Hypothalamus (tissue), 51 donors: ENCODE measurements around the gene RHBDL3.
"Not testable (repeated sequence)": the region's sequence is repeated elsewhere in the genome, so short reads cannot be mapped to it uniquely, and the experiment has no call there.

Experiments
- DNase-seq, 51 donors: peaks; one replicate each; lab custom pipeline; 2025; lab: John Stamatoyannopoulos, UW

Gene RHBDL3

GRCh38 chr17:32319548-32319905 is 53.9 kb downstream of the RHBDL3 start:
- peak in 43 of 51 donors; percentile 6 to 77 (median 42) for DNase-seq

DNA sequence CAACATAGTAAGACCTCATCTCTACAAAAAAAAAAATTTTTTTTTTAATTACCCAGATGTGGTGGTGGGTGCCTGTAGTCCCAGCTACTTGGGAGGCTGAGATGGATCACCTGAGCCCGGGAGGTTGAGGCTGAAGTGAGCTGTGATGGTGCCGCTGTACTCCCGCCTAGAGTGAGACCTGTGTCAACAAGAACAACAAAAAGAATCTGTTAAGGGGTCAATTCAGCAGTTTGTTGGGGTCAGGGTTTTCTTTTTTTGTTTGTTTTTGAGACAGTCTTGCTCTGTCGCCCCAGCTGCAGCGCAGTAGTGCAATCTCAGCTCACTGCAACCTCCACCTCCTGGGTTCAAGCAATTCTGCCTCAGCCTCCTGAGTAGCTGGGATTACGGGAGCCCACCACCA is 54.4 kb downstream of the RHBDL3 start:
- DNase-seq, result not testable (repeated sequence)

DNA sequence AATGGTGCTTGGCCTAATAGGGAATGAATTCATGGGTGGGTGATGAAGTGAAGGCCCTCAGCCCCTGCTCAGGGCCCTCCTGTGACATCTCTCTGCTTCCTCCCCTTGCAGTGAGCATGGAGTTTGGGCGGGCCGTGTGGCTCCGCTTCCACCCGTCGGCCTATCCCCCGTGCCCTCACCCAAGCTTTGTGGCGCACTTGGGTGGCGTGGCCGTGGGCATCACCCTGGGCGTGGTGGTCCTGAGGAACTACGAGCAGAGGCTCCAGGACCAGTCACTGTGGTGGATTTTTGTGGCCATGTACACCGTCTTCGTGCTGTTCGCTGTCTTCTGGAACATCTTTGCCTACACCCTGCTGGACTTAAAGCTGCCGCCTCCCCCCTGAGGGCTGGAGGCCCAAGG is 55.2 kb downstream of the RHBDL3 start:
- no peak for DNase-seq

DNA sequence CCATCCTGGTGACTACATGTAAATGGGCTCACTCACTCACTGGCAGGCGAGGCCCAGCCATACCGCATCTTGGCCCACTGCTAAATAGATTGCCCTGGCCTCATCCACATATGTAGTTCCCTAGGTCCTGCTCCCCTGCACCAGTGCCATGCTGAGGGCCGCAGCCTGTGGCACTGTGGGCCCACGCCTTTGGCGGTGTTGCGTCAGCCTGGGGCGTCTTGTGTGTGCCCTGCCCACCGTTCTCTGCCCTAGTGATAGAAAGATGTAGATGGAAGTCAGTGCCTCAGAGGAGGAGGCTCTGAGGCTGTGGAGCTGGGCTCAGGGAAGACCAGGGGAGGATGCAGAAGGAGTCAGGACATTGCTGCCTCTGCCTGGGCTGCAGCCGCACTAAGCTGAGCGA is 57.4 kb downstream of the RHBDL3 start:
- DNase-seq, result no peak

GRCh38 chr17:32323811-32324491 is 58.3 kb downstream of the RHBDL3 start:
- DNase-seq, result peak in 11 of 51 donors; percentile 5 to 24 (median 13)

DNA sequence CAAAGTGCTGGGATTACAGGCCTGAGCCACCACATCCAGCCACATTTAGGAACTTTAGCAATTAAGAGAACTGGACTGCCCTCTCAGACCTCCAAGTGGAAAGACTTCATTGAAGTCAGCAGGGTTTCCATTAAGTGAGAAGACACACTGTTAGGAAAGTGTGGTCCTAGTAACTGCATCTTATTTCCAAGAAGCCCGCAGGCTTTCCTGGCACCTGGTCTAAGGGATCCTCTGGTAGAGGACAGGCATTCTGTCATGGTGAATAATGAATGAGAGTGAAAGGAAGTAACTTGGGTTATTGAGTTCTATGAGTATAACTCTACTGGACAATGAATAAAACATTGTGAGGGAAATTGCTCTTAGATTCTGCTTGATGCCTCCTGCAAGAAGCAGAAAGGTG is 62.3 kb downstream of the RHBDL3 start:
- no peak for DNase-seq

GRCh38 chr17:32330147-32330546 is 64.5 kb downstream of the RHBDL3 start:
- DNase-seq, result no peak

DNA sequence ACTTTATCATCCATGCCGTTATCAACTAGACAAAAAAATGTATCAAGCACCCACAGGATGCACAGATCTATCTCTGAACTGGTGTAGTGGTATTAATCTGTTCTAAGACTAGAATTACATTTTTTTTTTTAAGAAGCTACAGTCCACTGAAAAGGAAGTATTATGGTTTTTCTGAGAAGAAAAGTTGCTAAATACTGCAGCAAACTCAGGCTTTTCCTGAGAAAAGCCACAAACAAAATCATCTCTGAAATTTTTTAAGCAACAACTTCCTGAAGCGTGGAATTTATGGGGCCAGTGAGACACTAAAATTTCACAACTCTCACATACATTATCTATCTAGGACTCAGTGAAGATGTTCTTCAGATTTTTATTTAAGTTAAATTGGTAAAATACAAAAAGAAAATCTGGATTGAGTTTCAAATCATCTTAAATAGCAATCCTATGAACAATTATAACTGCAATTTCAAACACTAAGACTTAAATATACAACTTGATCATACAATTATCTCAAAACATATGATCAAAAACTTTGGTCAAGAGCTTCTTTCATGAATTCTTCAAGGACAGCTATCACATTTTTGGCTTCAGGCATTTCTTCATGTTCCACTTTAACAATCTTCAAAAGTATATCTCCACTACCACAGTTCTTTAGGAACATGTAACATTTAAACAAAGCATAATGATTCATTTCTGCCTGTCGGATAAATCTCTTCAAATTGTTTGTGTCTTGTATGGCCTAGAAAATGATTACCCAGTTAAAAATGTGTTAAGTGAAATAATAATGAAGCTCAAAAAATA is 65.8 kb downstream of the RHBDL3 start:
- DNase-seq, result no peak

DNA sequence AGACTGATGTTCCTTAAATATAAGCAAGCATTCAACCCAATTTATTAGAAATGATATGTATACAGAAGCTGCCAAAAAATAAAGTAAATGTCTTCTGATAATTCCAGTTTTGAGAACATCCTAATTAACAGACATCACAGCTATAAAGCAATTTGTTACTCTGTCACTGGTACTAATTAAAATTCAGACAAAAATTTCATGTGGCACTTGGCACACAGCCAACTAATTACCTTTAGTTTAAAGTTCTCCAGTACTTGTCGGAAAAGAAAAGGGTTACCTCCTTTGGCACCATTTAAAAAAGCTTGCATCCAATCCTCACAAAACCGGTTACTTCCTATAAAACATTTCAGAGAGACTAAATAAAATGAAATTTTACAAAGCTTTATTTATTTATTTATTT is 67.6 kb downstream of the RHBDL3 start:
- no peak for DNase-seq

GRCh38 chr17:32335046-32335445 is 69.4 kb downstream of the RHBDL3 start:
- no peak for DNase-seq

DNA sequence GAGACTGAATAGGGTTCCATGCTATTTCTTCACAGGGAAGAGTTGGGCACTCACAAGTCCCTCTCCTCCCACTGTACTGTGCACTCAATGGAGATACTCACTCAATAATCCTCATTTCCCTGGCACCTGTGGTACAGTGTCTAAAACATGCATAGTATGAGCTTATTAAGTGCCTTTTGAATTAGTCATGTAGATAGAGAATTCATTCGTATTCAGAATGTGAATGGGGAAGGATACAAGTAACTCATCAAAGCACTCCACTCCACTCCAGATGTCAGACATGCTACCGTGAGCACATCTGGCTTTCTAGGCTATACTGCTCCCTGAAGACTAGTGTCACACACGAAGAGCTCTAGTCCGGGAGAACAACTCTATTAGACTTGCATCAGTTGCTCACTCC is 70.1 kb downstream of the RHBDL3 start:
- no peak for DNase-seq

DNA sequence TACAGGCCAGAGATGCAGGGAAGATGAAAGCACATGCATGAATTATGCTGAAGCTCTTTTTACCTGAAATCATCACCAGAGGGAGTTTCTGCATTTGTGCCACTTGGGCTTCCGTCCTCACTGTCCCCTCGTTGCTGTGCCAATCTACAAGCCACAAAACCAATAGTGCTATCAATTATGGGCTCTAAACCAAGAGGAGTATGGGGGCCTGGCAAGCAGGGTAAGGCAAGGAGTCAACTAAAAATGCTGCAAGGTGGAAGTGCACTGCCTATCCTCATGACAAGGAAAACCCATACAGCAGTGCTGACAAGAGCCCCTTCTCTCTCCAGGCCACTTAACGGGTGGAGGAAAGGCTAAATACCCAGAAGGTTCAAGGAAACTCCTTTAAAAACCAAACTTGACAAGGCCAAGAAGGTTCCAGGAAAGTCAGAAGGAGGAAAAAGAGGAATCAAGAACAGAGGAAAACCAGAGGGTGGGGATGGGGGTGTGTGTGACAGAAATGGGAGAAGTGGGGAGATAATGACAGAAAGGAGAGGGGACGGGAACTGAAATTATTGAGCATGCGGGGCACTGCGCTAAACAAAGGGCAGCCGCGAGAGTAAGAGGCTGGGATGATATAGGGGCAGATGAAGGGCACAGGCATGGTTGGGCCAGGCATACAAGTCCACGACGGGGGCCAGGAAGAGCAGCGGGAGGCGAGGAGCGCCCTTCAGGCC is 75.7 kb downstream of the RHBDL3 start:
- peak in 13 of 51 donors; percentile 5 to 72 (median 17) for DNase-seq

- peak in 49 of 51 donors; percentile 31 to 83 (median 67) for DNase-seq
Observed at GRCh38 chr17:32341857-32342602, 76.4 kb downstream of the RHBDL3 start, which contains the start of gene C17orf75. C17orf75 (minus strand) TSS chr17:32342173; CDS start chr17:32342139, 34 bp downstream.

- no peak for DNase-seq
Observed at GRCh38 chr17:32342603-32343325, 77.1 kb downstream of the RHBDL3 start.

DNA sequence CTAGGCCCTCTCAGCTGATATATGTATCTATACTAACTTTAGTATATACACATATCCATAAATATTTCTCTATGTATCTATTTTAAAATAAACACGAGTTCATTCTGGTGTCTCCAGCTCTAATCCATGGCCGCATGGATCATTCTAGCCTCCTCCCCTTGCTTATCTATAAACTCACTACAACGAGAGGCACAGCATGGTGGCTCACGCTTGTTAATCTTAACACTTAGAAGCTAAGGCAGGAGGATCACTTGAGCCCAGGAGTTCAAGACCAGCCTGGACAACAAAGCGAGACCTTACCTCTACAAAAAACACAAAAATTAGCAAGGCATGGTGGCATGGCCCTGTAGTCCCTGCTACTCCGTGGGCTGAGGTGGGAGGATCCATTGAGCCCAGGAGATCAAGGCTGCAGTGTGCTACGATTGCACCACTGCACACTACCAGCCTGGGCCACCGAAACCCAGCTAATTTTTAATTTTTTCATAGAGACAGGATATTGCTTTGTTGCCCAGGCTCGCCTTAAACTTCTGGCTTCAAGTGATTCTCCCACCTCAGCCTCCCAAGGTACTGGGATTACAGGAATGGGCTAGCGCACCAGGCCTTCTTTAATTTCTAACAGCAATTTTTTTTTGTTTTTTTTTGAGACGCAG is 80.4 kb downstream of the RHBDL3 start:
- no peak for DNase-seq

GRCh38 chr17:32348483-32348800 is 82.8 kb downstream of the RHBDL3 start:
- no peak for DNase-seq

- DNase-seq, result peak in 14 of 51 donors; percentile 7 to 59 (median 25)
Observed at GRCh38 chr17:32349503-32349853, 83.8 kb downstream of the RHBDL3 start.

GRCh38 chr17:32349854-32350665 is 84.4 kb downstream of the RHBDL3 start, which contains the start of gene ZNF207:
ZNF207 (plus strand) TSS chr17:32350157; CDS start chr17:32350286, 129 bp downstream.
- peak; percentile 61 to 95 (median 89) for DNase-seq
